HCT116 (cell line): ENCODE results near the gene PIM1.

Experiments used
- CBX3 ChIP-seq: IDR thresholded peaks from 2 replicates; pipeline ENCODE4 v1.6.1; 2012; ENCODE audit warnings: low read depth
- CEBPB ChIP-seq: IDR thresholded peaks from 2 replicates; pipeline ENCODE4 v1.6.1; 2012; ENCODE audit warnings: low read depth
- CTCF ChIP-seq, 3 experiments: fragments of 200-600 bp in 1 of 3; sonication (generic) in 1 of 3; IDR thresholded peaks in 2 of 3; conservative IDR thresholded peaks in 1 of 3; 2 replicates each; pipeline ENCODE4 v1.5.1; 2012 to 2017; ENCODE audit warnings: low read depth in 2 of 3, low read length in 2 of 3, antibody characterized with exemption in 1 of 3, borderline replicate concordance in 1 of 3, control low read depth in 1 of 3, mild to moderate bottlenecking in 1 of 3, mixed read lengths in 1 of 3, mixed run types in 1 of 3, moderate library complexity in 1 of 3; ENCODE audit not compliant: insufficient read depth in 1 of 3
- EGR1 ChIP-seq: IDR thresholded peaks from 2 replicates; pipeline ENCODE4 v1.6.1; 2012; ENCODE audit warnings: low read depth
- EZH2 ChIP-seq: fragments of 200-600 bp; sonication (generic); IDR thresholded peaks from 2 replicates; pipeline ENCODE4 v1.6.1; 2017; ENCODE audit warnings: antibody characterized with exemption, mixed run types
- EZH2phosphoT487 ChIP-seq: fragments of 200-600 bp; IDR thresholded peaks from 2 replicates; pipeline ENCODE4 v1.6.1; 2018; ENCODE audit warnings: antibody characterized with exemption, borderline replicate concordance
- POLR2A ChIP-seq: IDR thresholded peaks from 2 replicates; pipeline ENCODE4 v1.7.0; 2011; ENCODE audit warnings: borderline replicate concordance; ENCODE audit not compliant: insufficient read depth, insufficient read length; ENCODE audit errors: extremely low read depth
- POLR2AphosphoS5 ChIP-seq: IDR thresholded peaks from 2 replicates; pipeline ENCODE4 v1.6.1; 2011; ENCODE audit warnings: mild to moderate bottlenecking, low read depth, low read length, moderate library complexity
- RAD21 ChIP-seq: IDR thresholded peaks from 2 replicates; pipeline ENCODE4 v1.6.1; 2012; ENCODE audit warnings: low read depth, mild to moderate bottlenecking
- SIN3A ChIP-seq: IDR thresholded peaks from 2 replicates; pipeline ENCODE4 v1.6.1; 2012; ENCODE audit warnings: low read depth
- ZFX ChIP-seq: fragments of 450-650 bp; IDR thresholded peaks from 2 replicates; pipeline ENCODE4 v1.6.1; 2017
- TF ChIP-seq, protein P1 (sequence below): IDR thresholded peaks from 2 replicates; pipeline ENCODE4 v1.6.1; 2012; ENCODE audit warnings: low read depth

DNA sequence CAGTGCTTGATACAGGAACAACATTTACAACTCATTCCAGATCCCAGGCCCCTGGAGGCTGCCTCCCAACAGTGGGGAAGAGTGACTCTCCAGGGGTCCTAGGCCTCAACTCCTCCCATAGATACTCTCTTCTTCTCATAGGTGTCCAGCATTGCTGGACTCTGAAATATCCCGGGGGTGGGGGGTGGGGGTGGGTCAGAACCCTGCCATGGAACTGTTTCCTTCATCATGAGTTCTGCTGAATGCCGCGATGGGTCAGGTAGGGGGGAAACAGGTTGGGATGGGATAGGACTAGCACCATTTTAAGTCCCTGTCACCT is 4.2 kb downstream of the PIM1 start:
- no peak for TF ChIP-seq RAD21
- TF ChIP-seq, protein P1, sequence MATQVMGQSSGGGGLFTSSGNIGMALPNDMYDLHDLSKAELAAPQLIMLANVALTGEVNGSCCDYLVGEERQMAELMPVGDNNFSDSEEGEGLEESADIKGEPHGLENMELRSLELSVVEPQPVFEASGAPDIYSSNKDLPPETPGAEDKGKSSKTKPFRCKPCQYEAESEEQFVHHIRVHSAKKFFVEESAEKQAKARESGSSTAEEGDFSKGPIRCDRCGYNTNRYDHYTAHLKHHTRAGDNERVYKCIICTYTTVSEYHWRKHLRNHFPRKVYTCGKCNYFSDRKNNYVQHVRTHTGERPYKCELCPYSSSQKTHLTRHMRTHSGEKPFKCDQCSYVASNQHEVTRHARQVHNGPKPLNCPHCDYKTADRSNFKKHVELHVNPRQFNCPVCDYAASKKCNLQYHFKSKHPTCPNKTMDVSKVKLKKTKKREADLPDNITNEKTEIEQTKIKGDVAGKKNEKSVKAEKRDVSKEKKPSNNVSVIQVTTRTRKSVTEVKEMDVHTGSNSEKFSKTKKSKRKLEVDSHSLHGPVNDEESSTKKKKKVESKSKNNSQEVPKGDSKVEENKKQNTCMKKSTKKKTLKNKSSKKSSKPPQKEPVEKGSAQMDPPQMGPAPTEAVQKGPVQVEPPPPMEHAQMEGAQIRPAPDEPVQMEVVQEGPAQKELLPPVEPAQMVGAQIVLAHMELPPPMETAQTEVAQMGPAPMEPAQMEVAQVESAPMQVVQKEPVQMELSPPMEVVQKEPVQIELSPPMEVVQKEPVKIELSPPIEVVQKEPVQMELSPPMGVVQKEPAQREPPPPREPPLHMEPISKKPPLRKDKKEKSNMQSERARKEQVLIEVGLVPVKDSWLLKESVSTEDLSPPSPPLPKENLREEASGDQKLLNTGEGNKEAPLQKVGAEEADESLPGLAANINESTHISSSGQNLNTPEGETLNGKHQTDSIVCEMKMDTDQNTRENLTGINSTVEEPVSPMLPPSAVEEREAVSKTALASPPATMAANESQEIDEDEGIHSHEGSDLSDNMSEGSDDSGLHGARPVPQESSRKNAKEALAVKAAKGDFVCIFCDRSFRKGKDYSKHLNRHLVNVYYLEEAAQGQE, result no peak
- TF ChIP-seq CTCF (IDR thresholded peaks at IDR 0.05 in 2 of 3, conservative IDR thresholded peaks at IDR 0.05 in 1 of 3; ENCODE audit: borderline replicate concordance in 1 of 3, insufficient read depth in 1 of 3, low read depth in 2 of 3, low read length in 2 of 3), result no peak
- TF ChIP-seq POLR2A, result no peak
- no peak for TF ChIP-seq POLR2AphosphoS5
- no peak for TF ChIP-seq EZH2
- no peak for TF ChIP-seq EZH2phosphoT487
- TF ChIP-seq EGR1, result no peak
- TF ChIP-seq CBX3, result no peak
- no peak for TF ChIP-seq SIN3A
- no peak for TF ChIP-seq ZFX
- TF ChIP-seq CEBPB, result no peak
